Measurements from ENCODE around the gene NAA80. TPM values are rescaled to one million over a fixed set of nuclear protein-coding genes. Genes with fewer than 3 reads are reported as not detected.

NAA80 gene
- total and polyA plus RNA-seq, 2 of the 13 experiments (the other 11 are each of a cell fraction or from before 2014, with no cell fraction given), result 3.4 to 8.7 TPM

- TF ChIP-seq MTERF4 (CRISPR knock-in tag; IDR thresholded peaks at IDR 0.05) (0 out of 2 replicates have a peak, but pooled peaks have one; percentile 62), HDAC6 (IDR thresholded peaks at IDR 0.05; ENCODE audit: low read depth, low read length) (no peak), MAFK (conservative IDR thresholded peaks at IDR 0.05 in 1 of 2, IDR thresholded peaks at IDR 0.05 in 1 of 2; ENCODE audit: low read length in 2 of 2) (no peak), ZNF34 (CRISPR knock-in tag; IDR thresholded peaks at IDR 0.05; ENCODE audit: borderline replicate concordance) (peak; percentile 83; the same call in 1 of the 2 replicates), POGK (CRISPR knock-in tag; conservative IDR thresholded peaks at IDR 0.05) (no peak), CEBPZ (IDR thresholded peaks at IDR 0.05; ENCODE audit: low read length) (no peak), ZBTB4 (CRISPR knock-in tag; IDR thresholded peaks at IDR 0.05; ENCODE audit: borderline replicate concordance) (no peak), SRSF9 (IDR thresholded peaks at IDR 0.05; ENCODE audit: borderline replicate concordance, insufficient read depth, low read depth, low read length, poor library complexity, severe bottlenecking) (no peak), NBN (conservative IDR thresholded peaks at IDR 0.05) (no peak), ZNF367 (CRISPR knock-in tag; IDR thresholded peaks at IDR 0.05; ENCODE audit: borderline replicate concordance) (no peak), MTF2 (CRISPR knock-in tag; IDR thresholded peaks at IDR 0.05; ENCODE audit: borderline replicate concordance) (no peak)
- TF ChIP-seq, protein P1, sequence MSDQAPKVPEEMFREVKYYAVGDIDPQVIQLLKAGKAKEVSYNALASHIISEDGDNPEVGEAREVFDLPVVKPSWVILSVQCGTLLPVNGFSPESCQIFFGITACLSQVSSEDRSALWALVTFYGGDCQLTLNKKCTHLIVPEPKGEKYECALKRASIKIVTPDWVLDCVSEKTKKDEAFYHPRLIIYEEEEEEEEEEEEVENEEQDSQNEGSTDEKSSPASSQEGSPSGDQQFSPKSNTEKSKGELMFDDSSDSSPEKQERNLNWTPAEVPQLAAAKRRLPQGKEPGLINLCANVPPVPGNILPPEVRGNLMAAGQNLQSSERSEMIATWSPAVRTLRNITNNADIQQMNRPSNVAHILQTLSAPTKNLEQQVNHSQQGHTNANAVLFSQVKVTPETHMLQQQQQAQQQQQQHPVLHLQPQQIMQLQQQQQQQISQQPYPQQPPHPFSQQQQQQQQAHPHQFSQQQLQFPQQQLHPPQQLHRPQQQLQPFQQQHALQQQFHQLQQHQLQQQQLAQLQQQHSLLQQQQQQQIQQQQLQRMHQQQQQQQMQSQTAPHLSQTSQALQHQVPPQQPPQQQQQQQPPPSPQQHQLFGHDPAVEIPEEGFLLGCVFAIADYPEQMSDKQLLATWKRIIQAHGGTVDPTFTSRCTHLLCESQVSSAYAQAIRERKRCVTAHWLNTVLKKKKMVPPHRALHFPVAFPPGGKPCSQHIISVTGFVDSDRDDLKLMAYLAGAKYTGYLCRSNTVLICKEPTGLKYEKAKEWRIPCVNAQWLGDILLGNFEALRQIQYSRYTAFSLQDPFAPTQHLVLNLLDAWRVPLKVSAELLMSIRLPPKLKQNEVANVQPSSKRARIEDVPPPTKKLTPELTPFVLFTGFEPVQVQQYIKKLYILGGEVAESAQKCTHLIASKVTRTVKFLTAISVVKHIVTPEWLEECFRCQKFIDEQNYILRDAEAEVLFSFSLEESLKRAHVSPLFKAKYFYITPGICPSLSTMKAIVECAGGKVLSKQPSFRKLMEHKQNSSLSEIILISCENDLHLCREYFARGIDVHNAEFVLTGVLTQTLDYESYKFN (CRISPR knock-in tag; conservative IDR thresholded peaks at IDR 0.05), result no peak
Measured at GRCh38 chr3:50327943-50328691, 28.9 kb upstream of the NAA80 start, which contains the start of gene TUSC2 (continued).
